Measurements from ENCODE around the gene GFI1B.
"Not testable (repeated sequence)": the region's sequence is repeated elsewhere in the genome, so short reads cannot be mapped to it uniquely, and the experiment has no call there.

Gene GFI1B

GRCh38 chr9:132978451-132979131 lies at the start of gene GFI1B:
Gene GFI1B, plus strand, starts transcription at chr9:132978694. Its CDS starts 7,985 bp downstream, at chr9:132986679.
- no peak for DNase-seq

GRCh38 chr9:132931178-132931735 lies 47.2 kb upstream of the GFI1B start:
- DNase-seq: no peak

- DNase-seq: no peak
Observed at GRCh38 chr9:132935026-132935425, 43.5 kb upstream of the GFI1B start.

GRCh38 chr9:132937463-132937901 lies 41.0 kb upstream of the GFI1B start:
- DNase-seq: no peak

GRCh38 chr9:132939169-132939568 lies 39.3 kb upstream of the GFI1B start:
- DNase-seq: no peak

- no peak for DNase-seq
Observed at GRCh38 chr9:132942541-132943182, 35.8 kb upstream of the GFI1B start.

GRCh38 chr9:132943651-132944293 lies 34.7 kb upstream of the GFI1B start:
- no peak for DNase-seq

GRCh38 chr9:132944294-132945185 lies 34.0 kb upstream of the GFI1B start, which contains the start of gene TSC1:
Gene TSC1, minus strand, starts transcription at chr9:132944616. Its CDS starts 15,744 bp downstream, at chr9:132928872.
- DNase-seq: peak; percentile 83

GRCh38 chr9:132945186-132946130 lies 33.0 kb upstream of the GFI1B start:
- DNase-seq: no peak

GRCh38 chr9:132946211-132946610 lies 32.3 kb upstream of the GFI1B start:
- no peak for DNase-seq

- no peak for DNase-seq
Observed at GRCh38 chr9:132946631-132947295, 31.7 kb upstream of the GFI1B start.

- DNase-seq: no peak
Observed at GRCh38 chr9:132947756-132948155, 30.7 kb upstream of the GFI1B start.

- DNase-seq: no peak
Observed at GRCh38 chr9:132948482-132949050, 29.9 kb upstream of the GFI1B start.

- no peak for DNase-seq
Observed at GRCh38 chr9:132949709-132950108, 28.8 kb upstream of the GFI1B start.

GRCh38 chr9:132955123-132955522 lies 23.4 kb upstream of the GFI1B start:
- no peak for DNase-seq

GRCh38 chr9:132955768-132956167 lies 22.7 kb upstream of the GFI1B start:
- DNase-seq: no peak

GRCh38 chr9:132957805-132958204 lies 20.7 kb upstream of the GFI1B start:
- no peak for DNase-seq

- no peak for DNase-seq
Observed at GRCh38 chr9:132961002-132961401, 17.5 kb upstream of the GFI1B start.

- no peak for DNase-seq
Observed at GRCh38 chr9:132965478-132965877, 13.0 kb upstream of the GFI1B start.

GRCh38 chr9:132967908-132968307 lies 10.6 kb upstream of the GFI1B start:
- not testable (repeated sequence) for DNase-seq
